Stomach (tissue), 9 donors: ENCODE measurements around the gene ZFP42. TPM values are rescaled to one million over a fixed set of nuclear protein-coding genes. Genes with fewer than 3 reads are reported as not detected.

Experiments
- DNase-seq, 2 donors: peaks; one replicate each; pipeline versions ENCODE4 v3.0.0 to v3.0.0-alpha.2; 2013 to 2019
- H3K27ac ChIP-seq, 5 donors: fragments of 200-600 bp in 4 of 5; sonication (generic) in 4 of 5; one replicate each; pipeline ENCODE4 v1.5.1; 2013 to 2019; ENCODE audit warnings: mild to moderate bottlenecking in 1 of 5, moderate library complexity in 1 of 5
- H3K27me3 ChIP-seq, 3 donors: fragments of 200-600 bp; sonication (generic); one replicate each; pipeline ENCODE4 v1.5.1; 2017 to 2019; ENCODE audit warnings: mixed run types in 1 of 3
- H3K36me3 ChIP-seq, 4 donors: fragments of 200-600 bp; sonication (generic); 1 replicate in 3 of 4; 2 replicates in 1 of 4; pipeline ENCODE4 v1.5.1; 2016 to 2019
- H3K4me1 ChIP-seq, 4 donors: fragments of 200-600 bp; sonication (generic); one replicate each; pipeline ENCODE4 v1.5.1; 2016 to 2019
- H3K4me3 ChIP-seq, 4 donors: fragments of 200-600 bp; sonication (generic) in 3 of 4; one replicate each; pipeline ENCODE4 v1.5.1; 2016 to 2019; ENCODE audit warnings: mild to moderate bottlenecking in 1 of 4
- H3K9me3 ChIP-seq, 4 donors: fragments of 200-600 bp; sonication (generic); one replicate each; pipeline ENCODE4 v1.5.1; 2016 to 2019
- CTCF ChIP-seq, 7 experiments: fragments of 450-650 bp in 4 of 7; fragments of 200-600 bp in 3 of 7; sonication (generic) in 3 of 7; IDR thresholded peaks; one replicate each; pipeline ENCODE4 v1.5.1; 2016 to 2019; ENCODE audit warnings: antibody characterized with exemption in 7 of 7, control low read depth in 2 of 7, mild to moderate bottlenecking in 1 of 7
- EP300 ChIP-seq: sonication (generic); formaldehyde crosslinking; IDR thresholded peaks from one replicate; pipeline ENCODE4 v1.6.1; 2017; ENCODE audit warnings: antibody characterized with exemption
- POLR2A ChIP-seq, 4 donors: fragments of 450-650 bp; IDR thresholded peaks; one replicate each; pipeline ENCODE4 v1.6.1; 2016; ENCODE audit warnings: antibody characterized with exemption in 4 of 4, control low read depth in 2 of 4, mild to moderate bottlenecking in 1 of 4, moderate library complexity in 1 of 4
- POLR2AphosphoS5 ChIP-seq, 3 donors: sonication (generic); formaldehyde crosslinking; IDR thresholded peaks; one replicate each; pipeline ENCODE4 v1.6.1; 2016; ENCODE audit warnings: antibody characterized with exemption in 3 of 3
- WGBS, 5 donors: extraction: QIAGEN DNeasy Blood & Tissue Kit in 3 of 5; methylation state at CpG; one replicate each; pipeline versions ENCODE4 v1.1.5 to v1.1.7; 2013 to 2018; 5-methylcytosine and 5-hydroxymethylcytosine counted together
- intact Hi-C: fragments of 100-400 bp; cut with DNase I; formaldehyde crosslinking; loops from one replicate; pipeline ENCODE4 v1.15.1; 2023; ENCODE audit warnings: low total_unique reads
- polyA plus RNA-seq, 3 donors: library from polyadenylated mRNA; stranded (reverse); fragments of 200-250 nt; gene quantifications; one replicate each; pipeline ENCODE4 v1.2.3, GENCODE V29; 2013
- total RNA-seq, 5 donors: library from RNA; depleted of rRNA; stranded (reverse); fragments of >200 nt; gene quantifications; one replicate each; pipeline versions ENCODE4 v1.1.0 to v1.2.3, GENCODE V29; 2014 to 2016
- donor health status: healthy with polysubstance abuse.
- donor health status: Bipolar disorder and iron deficiency.
- donor health status: healthy.

The ZFP42 gene
- total and polyA plus RNA-seq, 8 donors, result 0.37 TPM; not detected in 7

- DNase-seq, result no peak
- peaks cover 0 to 4% (median 0%) of the 10 kb centered on the region in 4 donors for H3K9me3 ChIP-seq
- no peak overlapping the region for H3K27ac ChIP-seq
- H3K27me3 ChIP-seq, result no peaks in the 10 kb centered on the region
- intact Hi-C loops, result no loop called here
- H3K36me3 ChIP-seq, result no peaks in the 10 kb centered on the region
- no peak overlapping the region for H3K4me3 ChIP-seq
- TF ChIP-seq POLR2A (IDR thresholded peaks at IDR 0.05), result no peak
- TF ChIP-seq EP300, result no peak
- TF ChIP-seq POLR2AphosphoS5 (IDR thresholded peaks at IDR 0.05), result no peak
- no peak for TF ChIP-seq CTCF (IDR thresholded peaks at IDR 0.05)
- 82 to 95% (median 89%) methylated on average over 7 of the region's 7 CpGs for WGBS, 5 donors
- no peaks in the 10 kb centered on the region for H3K4me1 ChIP-seq
These were observed 16.9 kb downstream of the ZFP42 start for GRCh38 chr4:188012426-188012945.

GRCh38 chr4:188015025-188015940 lies 19.7 kb downstream of the ZFP42 start:
- Histone ChIP-seq H3K9me3 (peaks cover 0 to 4% (median 0%) of the 10 kb centered on the region in 4 donors), H3K36me3 (no peaks in the 10 kb centered on the region), H3K4me3 (no peak overlapping the region), H3K4me1 (no peaks in the 10 kb centered on the region), H3K27me3 (no peaks in the 10 kb centered on the region), H3K27ac (no peak overlapping the region)
- WGBS, 5 donors, result 72 to 81% (median 78%) methylated on average over 14 of the region's 14 CpGs
- DNase-seq, result no peak
- intact Hi-C loops, result no loop called here
- TF ChIP-seq POLR2AphosphoS5 (IDR thresholded peaks at IDR 0.05), result no peak
- no peak for TF ChIP-seq POLR2A (IDR thresholded peaks at IDR 0.05)
- no peak for TF ChIP-seq EP300
- TF ChIP-seq CTCF (IDR thresholded peaks at IDR 0.05), result no peak

- no peaks in the 10 kb centered on the region for H3K4me1 ChIP-seq
- WGBS, 5 donors, result 43 to 57% (median 46%) methylated on average over 7 of the region's 7 CpGs
- H3K4me3 ChIP-seq, result no peak overlapping the region
- no peak for DNase-seq
- no peak overlapping the region for H3K27ac ChIP-seq
- no peaks in the 10 kb centered on the region for H3K36me3 ChIP-seq
- H3K27me3 ChIP-seq, result no peaks in the 10 kb centered on the region
- intact Hi-C loops, result no loop called here
- TF ChIP-seq CTCF (IDR thresholded peaks at IDR 0.05) (no peak), POLR2AphosphoS5 (IDR thresholded peaks at IDR 0.05) (no peak), EP300 (no peak), POLR2A (IDR thresholded peaks at IDR 0.05) (no peak)
- H3K9me3 ChIP-seq, result peaks cover 0 to 4% (median 0%) of the 10 kb centered on the region in 4 donors
These were observed 21.2 kb downstream of the ZFP42 start for GRCh38 chr4:188016754-188017153.

GRCh38 chr4:188018262-188018661 lies 22.7 kb downstream of the ZFP42 start:
- H3K27ac ChIP-seq, result no peak overlapping the region
- intact Hi-C loops, result no loop called here
- 71 to 81% (median 73%) methylated on average over 6 of the region's 6 CpGs for WGBS, 5 donors
- no peak for TF ChIP-seq CTCF (IDR thresholded peaks at IDR 0.05)
- TF ChIP-seq POLR2AphosphoS5 (IDR thresholded peaks at IDR 0.05), result no peak
- no peak for TF ChIP-seq EP300
- no peak for TF ChIP-seq POLR2A (IDR thresholded peaks at IDR 0.05)
- no peaks in the 10 kb centered on the region for H3K27me3 ChIP-seq
- H3K36me3 ChIP-seq, result no peaks in the 10 kb centered on the region
- H3K4me3 ChIP-seq, result no peak overlapping the region
- no peak for DNase-seq
- H3K9me3 ChIP-seq, result no peaks in the 10 kb centered on the region
- H3K4me1 ChIP-seq, result no peaks in the 10 kb centered on the region
